GM23338 (cell line): ENCODE data around the gene CEBPG. TPM values are rescaled to one million over a fixed set of nuclear protein-coding genes. Genes with fewer than 3 reads are reported as not detected.

Source experiments
- ATAC-seq: fragments of 200-7000 bp; cut with Tn5 transposase; 3 replicates; pipeline ENCODE4 v1.9.1; 2020
- DNase-seq: peaks from one replicate; pipeline ENCODE4 v3.0.0-alpha.2; 2015; ENCODE audit warnings: low spot score
- H2AFZ ChIP-seq: fragments of 200-600 bp; sonication (generic); 2 replicates; pipeline ENCODE4 v1.8.0; 2016; ENCODE audit warnings: antibody characterized with exemption, mild to moderate bottlenecking, moderate library complexity
- H3F3A ChIP-seq: fragments of 200-600 bp; sonication (generic); replicated peaks from 2 replicates; pipeline ENCODE4 v1.8.0; 2017; ENCODE audit warnings: antibody characterized with exemption, mixed run types, low read depth
- H3K27ac ChIP-seq: fragments of 200-600 bp; sonication (generic); 2 replicates; pipeline ENCODE4 v1.6.1; 2016; ENCODE audit warnings: low read depth
- H3K27me3 ChIP-seq: fragments of 200-600 bp; sonication (generic); 2 replicates; pipeline ENCODE4 v1.8.0; 2016; ENCODE audit warnings: mild to moderate bottlenecking, mixed run types, moderate library complexity; ENCODE audit not compliant: insufficient read depth
- H3K36me3 ChIP-seq: fragments of 200-600 bp; sonication (generic); 2 replicates; pipeline ENCODE4 v1.8.0; 2016; ENCODE audit warnings: mild to moderate bottlenecking; ENCODE audit not compliant: insufficient read depth
- H3K4me1 ChIP-seq: fragments of 200-600 bp; sonication (generic); 2 replicates; pipeline ENCODE4 v1.8.0; 2016; ENCODE audit warnings: mild to moderate bottlenecking, moderate library complexity; ENCODE audit not compliant: insufficient read depth
- H3K4me2 ChIP-seq: fragments of 200-600 bp; sonication (generic); 2 replicates; pipeline ENCODE4 v1.7.1; 2017; ENCODE audit warnings: mixed run types
- H3K4me3 ChIP-seq: fragments of 200-600 bp; sonication (generic); 2 replicates; pipeline ENCODE4 v1.6.1; 2016; ENCODE audit warnings: mixed run types
- H3K79me2 ChIP-seq: fragments of 200-600 bp; sonication (generic); replicated peaks from 2 replicates; pipeline ENCODE4 v1.8.0; 2017; ENCODE audit warnings: mild to moderate bottlenecking; ENCODE audit not compliant: insufficient read depth
- H3K9me2 ChIP-seq: fragments of 200-600 bp; sonication (generic); 2 replicates; pipeline ENCODE4 v1.8.0; 2017; ENCODE audit not compliant: insufficient read depth
- H4K20me1 ChIP-seq: fragments of 200-600 bp; sonication (generic); replicated peaks from 2 replicates; pipeline ENCODE4 v1.8.0; 2017; ENCODE audit warnings: mild to moderate bottlenecking; ENCODE audit not compliant: insufficient read depth
- H3K27ac Mint-ChIP-seq: 2 replicates; pipeline ENCODE4 v1.8.0; 2020; ENCODE audit warnings: inconsistent platforms, mild to moderate bottlenecking, moderate library complexity, mixed read lengths
- H3K27me3 Mint-ChIP-seq: 3 replicates; pipeline ENCODE4 v1.8.0; 2022; ENCODE audit warnings: low read depth, mild to moderate bottlenecking, moderate library complexity, mixed read lengths, inconsistent platforms; ENCODE audit not compliant: insufficient read depth, poor library complexity
- H3K36me3 Mint-ChIP-seq: 3 replicates; pipeline ENCODE4 v1.8.0; 2021; ENCODE audit warnings: low read depth, mild to moderate bottlenecking, inconsistent platforms, moderate library complexity, mixed read lengths
- H3K4me1 Mint-ChIP-seq: 3 replicates; pipeline ENCODE4 v1.8.0; 2020; ENCODE audit warnings: mild to moderate bottlenecking, inconsistent platforms, mixed read lengths
- H3K4me3 Mint-ChIP-seq: 3 replicates; pipeline ENCODE4 v1.8.0; 2021; ENCODE audit warnings: moderate library complexity, mild to moderate bottlenecking, inconsistent platforms, mixed read lengths
- H3K9me3 Mint-ChIP-seq: 3 replicates; pipeline ENCODE4 v1.8.0; 2020; ENCODE audit warnings: moderate library complexity, mild to moderate bottlenecking, inconsistent platforms, mixed read lengths
- CREB1 ChIP-seq: fragments of 250-450 bp; sonication (Bioruptor Pico); IDR thresholded peaks from 2 replicates; pipeline ENCODE4 v1.5.0; 2020; ENCODE audit warnings: low read depth, mild to moderate bottlenecking, moderate library complexity
- CTCF ChIP-seq, 2 experiments: fragments of 200-600 bp in 1 of 2; sonication (generic) in 1 of 2; conservative IDR thresholded peaks; 2 replicates each; pipeline versions ENCODE4 v1.5.1 to v1.6.1; 2016 to 2017; ENCODE audit warnings: antibody characterized with exemption in 2 of 2, low read depth in 2 of 2, mild to moderate bottlenecking in 2 of 2, moderate library complexity in 1 of 2
- EZH2 ChIP-seq: fragments of 200-600 bp; sonication (generic); IDR thresholded peaks from one replicate; pipeline ENCODE4 v1.8.0; 2017; ENCODE audit warnings: antibody characterized with exemption, mild to moderate bottlenecking, low read depth; ENCODE audit not compliant: unreplicated experiment
- EZH2phosphoT487 ChIP-seq: fragments of 200-600 bp; sonication (generic); IDR thresholded peaks from one replicate; pipeline ENCODE4 v1.8.1; 2018; ENCODE audit warnings: antibody characterized with exemption; ENCODE audit not compliant: unreplicated experiment
- JUNB ChIP-seq: IDR thresholded peaks from one replicate; pipeline ENCODE4 v1.6.1; 2016; ENCODE audit warnings: antibody characterized with exemption; ENCODE audit not compliant: unreplicated experiment
- NANOG ChIP-seq: IDR thresholded peaks from 2 replicates; pipeline ENCODE4 v1.6.1; 2016; ENCODE audit warnings: antibody characterized with exemption, borderline replicate concordance
- POLR2AphosphoS5 ChIP-seq: IDR thresholded peaks from 2 replicates; pipeline ENCODE4 v1.6.1; 2016; ENCODE audit warnings: antibody characterized with exemption, low read depth
- STAT1 ChIP-seq: IDR thresholded peaks from one replicate; pipeline ENCODE4 v1.6.1; 2016; ENCODE audit warnings: antibody characterized with exemption; ENCODE audit not compliant: unreplicated experiment
- ZNF114 ChIP-seq: fragments of 250-450 bp; sonication (Bioruptor Pico); IDR thresholded peaks from 2 replicates; pipeline ENCODE4 v1.5.0; 2020; ENCODE audit warnings: mild to moderate bottlenecking, moderate library complexity
- ZNF331 ChIP-seq: fragments of 250-450 bp; sonication (Bioruptor Pico); IDR thresholded peaks from 2 replicates; pipeline ENCODE4 v1.5.0; 2020; ENCODE audit warnings: low read depth, mild to moderate bottlenecking, moderate library complexity
- polyA plus RNA-seq: library from polyadenylated mRNA; unstranded; fragments of >200 nt; fragmentation: Nextera tagmentation; extraction: Ambion mirVana; gene quantifications from 2 replicates; pipeline ENCODE4 v1.2.1, GENCODE V29; 2016
- total RNA-seq: library from RNA; depleted of rRNA; stranded (reverse); fragments of >200 nt; shearing (Covaris generic); gene quantifications from 2 replicates; pipeline ENCODE4 v1.2.3, GENCODE V29; 2014
- TF ChIP-seq, protein P1 (sequence below): IDR thresholded peaks from one replicate; pipeline ENCODE4 v1.6.1; 2018; ENCODE audit warnings: antibody characterized with exemption; ENCODE audit not compliant: unreplicated experiment
- TF ChIP-seq, protein P2 (sequence below): fragments of 250-450 bp; sonication (Bioruptor Pico); IDR thresholded peaks from 2 replicates; pipeline ENCODE4 v1.5.0; 2020; ENCODE audit warnings: mild to moderate bottlenecking, moderate library complexity
- TF ChIP-seq, protein P3 (sequence below): IDR thresholded peaks from 2 replicates; pipeline ENCODE4 v1.6.1; 2016; ENCODE audit warnings: antibody characterized with exemption

Gene CEBPG
- total and polyA plus RNA-seq, 2 experiments from 2014 or later, result 25.9 to 50.2 TPM

GRCh38 chr19:33355535-33355934 lies 18.0 kb upstream of the CEBPG start:
- no peaks in the 10 kb centered on the region for H3K36me3 ChIP-seq
- Mint-ChIP-seq H3K36me3 (no peaks in the 10 kb centered on the region), H3K9me3 (peaks cover 7% of the 10 kb centered on the region), H3K4me3 (no peak overlapping the region), H3K27ac (no peak overlapping the region), H3K27me3 (peaks cover 4% of the 10 kb centered on the region), H3K4me1 (no peaks in the 10 kb centered on the region)
- H3K27me3 ChIP-seq, result no peaks in the 10 kb centered on the region
- no peaks in the 10 kb centered on the region for H4K20me1 ChIP-seq
- no peak overlapping the region for H3K27ac ChIP-seq
- TF ChIP-seq CTCF (conservative IDR thresholded peaks at IDR 0.05; ENCODE audit: low read depth in 2 of 2), result no peak
- TF ChIP-seq, protein P1, sequence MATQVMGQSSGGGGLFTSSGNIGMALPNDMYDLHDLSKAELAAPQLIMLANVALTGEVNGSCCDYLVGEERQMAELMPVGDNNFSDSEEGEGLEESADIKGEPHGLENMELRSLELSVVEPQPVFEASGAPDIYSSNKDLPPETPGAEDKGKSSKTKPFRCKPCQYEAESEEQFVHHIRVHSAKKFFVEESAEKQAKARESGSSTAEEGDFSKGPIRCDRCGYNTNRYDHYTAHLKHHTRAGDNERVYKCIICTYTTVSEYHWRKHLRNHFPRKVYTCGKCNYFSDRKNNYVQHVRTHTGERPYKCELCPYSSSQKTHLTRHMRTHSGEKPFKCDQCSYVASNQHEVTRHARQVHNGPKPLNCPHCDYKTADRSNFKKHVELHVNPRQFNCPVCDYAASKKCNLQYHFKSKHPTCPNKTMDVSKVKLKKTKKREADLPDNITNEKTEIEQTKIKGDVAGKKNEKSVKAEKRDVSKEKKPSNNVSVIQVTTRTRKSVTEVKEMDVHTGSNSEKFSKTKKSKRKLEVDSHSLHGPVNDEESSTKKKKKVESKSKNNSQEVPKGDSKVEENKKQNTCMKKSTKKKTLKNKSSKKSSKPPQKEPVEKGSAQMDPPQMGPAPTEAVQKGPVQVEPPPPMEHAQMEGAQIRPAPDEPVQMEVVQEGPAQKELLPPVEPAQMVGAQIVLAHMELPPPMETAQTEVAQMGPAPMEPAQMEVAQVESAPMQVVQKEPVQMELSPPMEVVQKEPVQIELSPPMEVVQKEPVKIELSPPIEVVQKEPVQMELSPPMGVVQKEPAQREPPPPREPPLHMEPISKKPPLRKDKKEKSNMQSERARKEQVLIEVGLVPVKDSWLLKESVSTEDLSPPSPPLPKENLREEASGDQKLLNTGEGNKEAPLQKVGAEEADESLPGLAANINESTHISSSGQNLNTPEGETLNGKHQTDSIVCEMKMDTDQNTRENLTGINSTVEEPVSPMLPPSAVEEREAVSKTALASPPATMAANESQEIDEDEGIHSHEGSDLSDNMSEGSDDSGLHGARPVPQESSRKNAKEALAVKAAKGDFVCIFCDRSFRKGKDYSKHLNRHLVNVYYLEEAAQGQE, result no peak
- no peak for TF ChIP-seq EZH2phosphoT487
- TF ChIP-seq EZH2, result no peak
- TF ChIP-seq POLR2AphosphoS5, result no peak
- no peak for TF ChIP-seq STAT1
- no peak for TF ChIP-seq ZNF114 (CRISPR knock-in tag)
- TF ChIP-seq, protein P2, sequence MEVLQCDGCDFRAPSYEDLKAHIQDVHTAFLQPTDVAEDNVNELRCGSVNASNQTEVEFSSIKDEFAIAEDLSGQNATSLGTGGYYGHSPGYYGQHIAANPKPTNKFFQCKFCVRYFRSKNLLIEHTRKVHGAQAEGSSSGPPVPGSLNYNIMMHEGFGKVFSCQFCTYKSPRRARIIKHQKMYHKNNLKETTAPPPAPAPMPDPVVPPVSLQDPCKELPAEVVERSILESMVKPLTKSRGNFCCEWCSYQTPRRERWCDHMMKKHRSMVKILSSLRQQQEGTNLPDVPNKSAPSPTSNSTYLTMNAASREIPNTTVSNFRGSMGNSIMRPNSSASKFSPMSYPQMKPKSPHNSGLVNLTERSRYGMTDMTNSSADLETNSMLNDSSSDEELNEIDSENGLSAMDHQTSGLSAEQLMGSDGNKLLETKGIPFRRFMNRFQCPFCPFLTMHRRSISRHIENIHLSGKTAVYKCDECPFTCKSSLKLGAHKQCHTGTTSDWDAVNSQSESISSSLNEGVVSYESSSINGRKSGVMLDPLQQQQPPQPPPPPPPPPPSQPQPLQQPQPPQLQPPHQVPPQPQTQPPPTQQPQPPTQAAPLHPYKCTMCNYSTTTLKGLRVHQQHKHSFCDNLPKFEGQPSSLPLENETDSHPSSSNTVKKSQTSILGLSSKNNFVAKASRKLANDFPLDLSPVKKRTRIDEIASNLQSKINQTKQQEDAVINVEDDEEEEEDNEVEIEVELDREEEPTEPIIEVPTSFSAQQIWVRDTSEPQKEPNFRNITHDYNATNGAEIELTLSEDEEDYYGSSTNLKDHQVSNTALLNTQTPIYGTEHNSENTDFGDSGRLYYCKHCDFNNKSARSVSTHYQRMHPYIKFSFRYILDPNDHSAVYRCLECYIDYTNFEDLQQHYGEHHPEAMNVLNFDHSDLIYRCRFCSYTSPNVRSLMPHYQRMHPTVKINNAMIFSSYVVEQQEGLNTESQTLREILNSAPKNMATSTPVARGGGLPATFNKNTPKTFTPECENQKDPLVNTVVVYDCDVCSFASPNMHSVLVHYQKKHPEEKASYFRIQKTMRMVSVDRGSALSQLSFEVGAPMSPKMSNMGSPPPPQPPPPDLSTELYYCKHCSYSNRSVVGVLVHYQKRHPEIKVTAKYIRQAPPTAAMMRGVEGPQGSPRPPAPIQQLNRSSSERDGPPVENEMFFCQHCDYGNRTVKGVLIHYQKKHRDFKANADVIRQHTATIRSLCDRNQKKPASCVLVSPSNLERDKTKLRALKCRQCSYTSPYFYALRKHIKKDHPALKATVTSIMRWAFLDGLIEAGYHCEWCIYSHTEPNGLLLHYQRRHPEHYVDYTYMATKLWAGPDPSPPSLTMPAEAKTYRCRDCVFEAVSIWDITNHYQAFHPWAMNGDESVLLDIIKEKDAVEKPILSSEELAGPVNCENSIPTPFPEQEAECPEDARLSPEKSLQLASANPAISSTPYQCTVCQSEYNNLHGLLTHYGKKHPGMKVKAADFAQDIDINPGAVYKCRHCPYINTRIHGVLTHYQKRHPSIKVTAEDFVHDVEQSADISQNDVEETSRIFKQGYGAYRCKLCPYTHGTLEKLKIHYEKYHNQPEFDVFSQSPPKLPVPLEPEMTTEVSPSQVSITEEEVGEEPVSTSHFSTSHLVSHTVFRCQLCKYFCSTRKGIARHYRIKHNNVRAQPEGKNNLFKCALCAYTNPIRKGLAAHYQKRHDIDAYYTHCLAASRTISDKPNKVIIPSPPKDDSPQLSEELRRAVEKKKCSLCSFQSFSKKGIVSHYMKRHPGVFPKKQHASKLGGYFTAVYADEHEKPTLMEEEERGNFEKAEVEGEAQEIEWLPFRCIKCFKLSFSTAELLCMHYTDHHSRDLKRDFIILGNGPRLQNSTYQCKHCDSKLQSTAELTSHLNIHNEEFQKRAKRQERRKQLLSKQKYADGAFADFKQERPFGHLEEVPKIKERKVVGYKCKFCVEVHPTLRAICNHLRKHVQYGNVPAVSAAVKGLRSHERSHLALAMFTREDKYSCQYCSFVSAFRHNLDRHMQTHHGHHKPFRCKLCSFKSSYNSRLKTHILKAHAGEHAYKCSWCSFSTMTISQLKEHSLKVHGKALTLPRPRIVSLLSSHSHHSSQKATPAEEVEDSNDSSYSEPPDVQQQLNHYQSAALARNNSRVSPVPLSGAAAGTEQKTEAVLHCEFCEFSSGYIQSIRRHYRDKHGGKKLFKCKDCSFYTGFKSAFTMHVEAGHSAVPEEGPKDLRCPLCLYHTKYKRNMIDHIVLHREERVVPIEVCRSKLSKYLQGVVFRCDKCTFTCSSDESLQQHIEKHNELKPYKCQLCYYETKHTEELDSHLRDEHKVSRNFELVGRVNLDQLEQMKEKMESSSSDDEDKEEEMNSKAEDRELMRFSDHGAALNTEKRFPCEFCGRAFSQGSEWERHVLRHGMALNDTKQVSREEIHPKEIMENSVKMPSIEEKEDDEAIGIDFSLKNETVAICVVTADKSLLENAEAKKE (CRISPR knock-in tag), result no peak
- TF ChIP-seq, protein P3, sequence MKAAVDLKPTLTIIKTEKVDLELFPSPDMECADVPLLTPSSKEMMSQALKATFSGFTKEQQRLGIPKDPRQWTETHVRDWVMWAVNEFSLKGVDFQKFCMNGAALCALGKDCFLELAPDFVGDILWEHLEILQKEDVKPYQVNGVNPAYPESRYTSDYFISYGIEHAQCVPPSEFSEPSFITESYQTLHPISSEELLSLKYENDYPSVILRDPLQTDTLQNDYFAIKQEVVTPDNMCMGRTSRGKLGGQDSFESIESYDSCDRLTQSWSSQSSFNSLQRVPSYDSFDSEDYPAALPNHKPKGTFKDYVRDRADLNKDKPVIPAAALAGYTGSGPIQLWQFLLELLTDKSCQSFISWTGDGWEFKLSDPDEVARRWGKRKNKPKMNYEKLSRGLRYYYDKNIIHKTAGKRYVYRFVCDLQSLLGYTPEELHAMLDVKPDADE, result no peak
- no peak for TF ChIP-seq JUNB
- TF ChIP-seq NANOG, result no peak
- no peak for TF ChIP-seq ZNF331 (CRISPR knock-in tag)
- no peak for TF ChIP-seq CREB1 (CRISPR knock-in tag)
- DNase-seq (no peak), ATAC-seq (no peak)
- no peak overlapping the region for H2AFZ ChIP-seq
- H3K4me3 ChIP-seq, result no peak overlapping the region
- H3K4me1 ChIP-seq, result no peaks in the 10 kb centered on the region
- no peak overlapping the region for H3K4me2 ChIP-seq
- no peaks in the 10 kb centered on the region for H3K79me2 ChIP-seq
- no peaks in the 10 kb centered on the region for H3F3A ChIP-seq
- H3K9me2 ChIP-seq, result no peaks in the 10 kb centered on the region
